ENCODE measurements around the gene LAMTOR1.

The LAMTOR1 gene

DNA sequence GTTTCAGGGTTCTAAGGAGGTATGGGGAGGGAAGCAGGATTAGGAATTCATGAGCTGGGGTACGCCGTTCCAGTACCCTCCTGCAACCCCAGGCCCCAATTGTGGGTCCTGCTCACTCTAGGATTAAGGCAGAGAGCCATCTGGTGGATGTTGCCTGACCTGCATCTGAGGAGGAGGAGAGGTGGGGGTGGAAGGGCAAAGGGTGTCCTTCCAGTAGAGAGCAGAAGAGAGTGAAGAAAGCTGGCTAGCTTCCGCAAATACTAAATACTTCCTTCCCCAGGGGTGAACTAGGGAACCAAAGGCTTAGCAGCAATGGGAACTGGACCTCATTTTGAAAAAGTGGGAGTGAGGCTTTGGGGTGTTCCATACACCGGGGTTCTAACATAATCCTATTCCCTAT, 11.8 kb downstream of the LAMTOR1 start:
- H3K27me3 ChIP-seq (ENCODE audit: insufficient read depth, insufficient read length) = no peaks in the 10 kb centered on the region
- no peaks in the 10 kb centered on the region for H3K9me3 ChIP-seq (ENCODE audit: insufficient read depth, low read length)
- no peak overlapping the region for H3K9ac ChIP-seq (ENCODE audit: insufficient read length, low read depth)
- H3K36me3 ChIP-seq (ENCODE audit: insufficient read depth, insufficient read length, low read length) = peaks cover 53% of the 10 kb centered on the region
- TF ChIP-seq YY1 (IDR thresholded peaks at IDR 0.05; ENCODE audit: insufficient read depth, insufficient read length) (no peak), ZNF274 (IDR thresholded peaks at IDR 0.05; ENCODE audit: low read depth, low read length) (no peak), SUZ12 (IDR thresholded peaks at IDR 0.05; ENCODE audit: extremely low read depth, insufficient read depth, insufficient read length) (no peak)
- DNase-seq (ENCODE audit: low read depth, low spot score) = peak; percentile 63
- H3K4me3 ChIP-seq (ENCODE audit: insufficient read length, low read depth) = no peak overlapping the region
- H3K4me1 ChIP-seq (ENCODE audit: insufficient read depth, insufficient read length) = peaks cover 3% of the 10 kb centered on the region

DNA sequence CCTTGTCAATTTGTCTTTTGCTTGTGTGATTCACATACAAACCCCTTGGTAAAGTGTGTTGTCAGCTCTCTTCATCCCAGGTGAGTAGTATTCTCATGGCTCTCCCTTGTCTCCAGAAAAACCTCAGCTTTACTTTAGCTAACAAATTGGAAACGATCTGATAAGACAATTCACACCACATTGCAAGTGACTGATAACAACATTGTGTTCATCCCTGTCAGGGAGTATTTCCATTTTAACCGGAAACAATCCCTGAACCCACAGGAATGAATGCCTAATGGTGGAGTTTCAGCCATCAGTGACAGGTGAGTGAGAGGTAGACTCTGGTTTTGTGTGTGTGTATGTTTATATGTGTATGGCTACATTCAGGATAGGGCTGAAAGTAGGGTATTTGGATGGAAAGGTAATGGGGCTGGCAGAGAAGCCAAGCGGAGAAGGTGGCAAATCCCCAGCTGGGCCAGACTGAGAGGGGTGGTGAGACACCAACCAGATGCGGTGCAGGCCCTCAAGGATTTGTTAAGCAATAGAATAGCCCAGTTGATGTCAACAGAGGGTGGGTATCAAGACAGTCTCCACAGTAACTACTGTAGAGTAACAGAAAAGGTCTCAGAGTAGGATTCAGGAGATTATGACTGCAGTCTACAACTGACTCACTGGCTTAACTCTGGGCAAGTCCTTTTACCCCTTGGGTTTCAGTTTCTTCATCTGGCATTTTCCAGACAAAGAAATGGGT, 14.9 kb downstream of the LAMTOR1 start:
- no peak for DNase-seq (ENCODE audit: low read depth, low spot score)
- Histone ChIP-seq H3K4me3 (ENCODE audit: insufficient read length, low read depth) (no peak overlapping the region), H3K27me3 (ENCODE audit: insufficient read depth, insufficient read length) (no peaks in the 10 kb centered on the region), H3K9ac (ENCODE audit: insufficient read length, low read depth) (no peak overlapping the region), H3K9me3 (ENCODE audit: insufficient read depth, low read length) (no peaks in the 10 kb centered on the region), H3K36me3 (ENCODE audit: insufficient read depth, insufficient read length, low read length) (peaks cover 37% of the 10 kb centered on the region), H3K4me1 (ENCODE audit: insufficient read depth, insufficient read length) (peaks cover 3% of the 10 kb centered on the region)
- no peak for TF ChIP-seq SUZ12 (IDR thresholded peaks at IDR 0.05; ENCODE audit: extremely low read depth, insufficient read depth, insufficient read length)
- TF ChIP-seq YY1 (IDR thresholded peaks at IDR 0.05; ENCODE audit: insufficient read depth, insufficient read length) = no peak
- TF ChIP-seq ZNF274 (IDR thresholded peaks at IDR 0.05; ENCODE audit: low read depth, low read length) = no peak

DNA sequence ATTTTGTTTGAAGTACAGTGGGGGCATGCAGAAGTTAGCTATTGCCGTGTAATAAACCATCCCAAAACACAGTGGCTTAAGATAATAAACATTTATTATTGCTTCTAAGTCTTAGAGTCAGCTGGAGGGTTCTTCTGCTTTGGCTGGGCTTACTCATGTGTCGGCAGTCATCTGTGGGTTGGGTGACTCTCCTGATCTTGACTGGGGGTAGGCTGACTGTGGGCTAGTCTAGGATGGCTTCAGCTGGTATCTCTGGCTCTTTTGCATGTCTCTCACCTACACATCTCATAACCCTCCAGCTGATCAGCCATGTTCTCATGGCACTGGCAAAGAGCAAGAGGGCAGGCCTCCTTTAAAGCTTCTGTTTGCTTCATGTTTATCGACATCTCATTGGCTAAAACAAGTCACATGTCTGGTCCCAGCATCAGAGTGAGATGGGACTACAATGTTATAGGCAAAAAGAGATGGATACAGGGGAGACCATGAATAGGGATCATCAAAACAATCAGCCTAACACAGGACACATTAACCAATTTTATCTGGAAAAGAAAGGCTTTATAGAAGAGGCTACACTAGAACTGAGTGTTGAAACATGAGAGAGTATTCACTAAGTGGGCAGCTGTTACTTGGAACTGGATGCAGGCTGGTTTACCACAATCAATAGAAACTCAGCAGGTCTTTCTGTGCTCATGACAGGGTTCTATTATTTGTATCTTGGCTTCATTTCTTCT, 17.3 kb downstream of the LAMTOR1 start:
- H3K9ac ChIP-seq (ENCODE audit: insufficient read length, low read depth) = no peak overlapping the region
- peaks cover 28% of the 10 kb centered on the region for H3K36me3 ChIP-seq (ENCODE audit: insufficient read depth, insufficient read length, low read length)
- DNase-seq (ENCODE audit: low read depth, low spot score) = no peak
- TF ChIP-seq ZNF274 (IDR thresholded peaks at IDR 0.05; ENCODE audit: low read depth, low read length) = no peak
- no peak for TF ChIP-seq SUZ12 (IDR thresholded peaks at IDR 0.05; ENCODE audit: extremely low read depth, insufficient read depth, insufficient read length)
- no peak for TF ChIP-seq YY1 (IDR thresholded peaks at IDR 0.05; ENCODE audit: insufficient read depth, insufficient read length)
- no peaks in the 10 kb centered on the region for H3K27me3 ChIP-seq (ENCODE audit: insufficient read depth, insufficient read length)
- H3K9me3 ChIP-seq (ENCODE audit: insufficient read depth, low read length) = no peaks in the 10 kb centered on the region
- no peak overlapping the region for H3K4me3 ChIP-seq (ENCODE audit: insufficient read length, low read depth)
- no peaks in the 10 kb centered on the region for H3K4me1 ChIP-seq (ENCODE audit: insufficient read depth, insufficient read length)

DNA sequence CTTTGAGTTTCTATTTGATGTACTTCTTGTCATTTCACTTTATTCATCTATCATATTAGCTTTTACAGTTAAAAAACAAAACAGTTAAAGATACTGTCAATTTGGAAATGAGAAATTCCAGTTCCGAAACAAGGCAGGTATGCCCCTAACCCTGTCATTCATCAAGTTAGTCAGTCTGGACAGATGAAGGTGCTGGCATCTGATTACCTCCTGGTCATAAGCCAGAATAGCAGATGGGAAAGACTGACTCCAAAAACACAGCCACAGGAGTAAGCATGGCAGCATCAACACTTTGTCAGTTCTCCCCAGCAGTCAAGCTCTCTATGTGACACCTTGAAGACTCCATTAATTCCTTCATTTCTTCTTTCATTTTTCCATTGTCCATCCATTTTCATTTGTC, 18.1 kb downstream of the LAMTOR1 start:
- DNase-seq (ENCODE audit: low read depth, low spot score) = no peak
- Histone ChIP-seq H3K4me3 (ENCODE audit: insufficient read length, low read depth) (no peak overlapping the region), H3K4me1 (ENCODE audit: insufficient read depth, insufficient read length) (no peaks in the 10 kb centered on the region), H3K27me3 (ENCODE audit: insufficient read depth, insufficient read length) (no peaks in the 10 kb centered on the region), H3K9me3 (ENCODE audit: insufficient read depth, low read length) (no peaks in the 10 kb centered on the region), H3K36me3 (ENCODE audit: insufficient read depth, insufficient read length, low read length) (peaks cover 20% of the 10 kb centered on the region), H3K9ac (ENCODE audit: insufficient read length, low read depth) (no peak overlapping the region)
- TF ChIP-seq SUZ12 (IDR thresholded peaks at IDR 0.05; ENCODE audit: extremely low read depth, insufficient read depth, insufficient read length) (no peak), YY1 (IDR thresholded peaks at IDR 0.05; ENCODE audit: insufficient read depth, insufficient read length) (no peak), ZNF274 (IDR thresholded peaks at IDR 0.05; ENCODE audit: low read depth, low read length) (no peak)

DNA sequence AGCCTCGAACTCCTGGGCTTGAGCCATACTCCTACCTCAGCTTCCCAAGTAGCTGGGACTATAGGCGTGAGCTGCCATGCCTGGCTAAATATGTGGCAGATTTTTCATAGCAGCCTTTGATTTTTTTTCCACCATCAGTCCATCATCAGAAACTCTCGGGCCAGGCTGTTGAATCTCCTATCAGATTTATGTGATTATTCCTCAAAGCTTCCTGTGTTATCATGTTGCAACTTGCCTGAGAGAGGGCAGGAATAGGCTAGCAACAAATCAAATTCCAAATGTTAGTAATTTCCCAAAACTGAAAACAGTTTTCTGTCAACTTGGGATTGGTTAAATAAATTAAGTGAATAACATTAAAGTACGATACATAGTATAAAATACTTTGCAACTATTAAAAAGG, 19.0 kb downstream of the LAMTOR1 start:
- DNase-seq (ENCODE audit: low read depth, low spot score) = no peak
- H3K4me1 ChIP-seq (ENCODE audit: insufficient read depth, insufficient read length) = no peaks in the 10 kb centered on the region

DNA sequence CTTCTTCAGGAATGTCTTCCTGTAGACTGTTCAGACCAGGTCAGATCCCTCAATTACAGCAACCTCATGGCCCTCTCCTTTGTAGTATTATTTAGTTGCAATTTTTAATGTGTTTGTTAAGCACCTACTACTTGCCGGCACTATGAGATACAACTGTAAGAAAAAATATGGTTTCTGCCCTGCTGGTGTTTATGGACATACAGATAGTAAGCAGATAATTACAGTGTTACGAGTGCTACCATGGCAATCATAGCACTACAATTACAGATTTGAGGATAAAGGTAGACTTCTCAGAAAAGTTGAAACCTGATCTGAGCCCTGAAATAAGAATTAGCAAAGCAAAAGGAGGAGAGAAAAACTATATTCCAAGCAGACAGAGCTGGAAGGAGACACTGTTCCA, 19.7 kb downstream of the LAMTOR1 start:
- Histone ChIP-seq H3K27me3 (ENCODE audit: insufficient read depth, insufficient read length) (no peaks in the 10 kb centered on the region), H3K4me3 (ENCODE audit: insufficient read length, low read depth) (no peak overlapping the region), H3K9ac (ENCODE audit: insufficient read length, low read depth) (no peak overlapping the region), H3K4me1 (ENCODE audit: insufficient read depth, insufficient read length) (no peaks in the 10 kb centered on the region), H3K9me3 (ENCODE audit: insufficient read depth, low read length) (no peaks in the 10 kb centered on the region), H3K36me3 (ENCODE audit: insufficient read depth, insufficient read length, low read length) (peaks cover 13% of the 10 kb centered on the region)
- no peak for TF ChIP-seq YY1 (IDR thresholded peaks at IDR 0.05; ENCODE audit: insufficient read depth, insufficient read length)
- no peak for TF ChIP-seq SUZ12 (IDR thresholded peaks at IDR 0.05; ENCODE audit: extremely low read depth, insufficient read depth, insufficient read length)
- TF ChIP-seq ZNF274 (IDR thresholded peaks at IDR 0.05; ENCODE audit: low read depth, low read length) = no peak
- DNase-seq (ENCODE audit: low read depth, low spot score) = no peak

More for the DNA sequence above, 19.0 kb downstream of the LAMTOR1 start:
- Histone ChIP-seq H3K9ac (ENCODE audit: insufficient read length, low read depth) (no peak overlapping the region), H3K4me3 (ENCODE audit: insufficient read length, low read depth) (no peak overlapping the region), H3K36me3 (ENCODE audit: insufficient read depth, insufficient read length, low read length) (peaks cover 16% of the 10 kb centered on the region), H3K9me3 (ENCODE audit: insufficient read depth, low read length) (no peaks in the 10 kb centered on the region), H3K27me3 (ENCODE audit: insufficient read depth, insufficient read length) (no peaks in the 10 kb centered on the region)
- TF ChIP-seq ZNF274 (IDR thresholded peaks at IDR 0.05; ENCODE audit: low read depth, low read length) (no peak), YY1 (IDR thresholded peaks at IDR 0.05; ENCODE audit: insufficient read depth, insufficient read length) (no peak), SUZ12 (IDR thresholded peaks at IDR 0.05; ENCODE audit: extremely low read depth, insufficient read depth, insufficient read length) (no peak)

DNA sequence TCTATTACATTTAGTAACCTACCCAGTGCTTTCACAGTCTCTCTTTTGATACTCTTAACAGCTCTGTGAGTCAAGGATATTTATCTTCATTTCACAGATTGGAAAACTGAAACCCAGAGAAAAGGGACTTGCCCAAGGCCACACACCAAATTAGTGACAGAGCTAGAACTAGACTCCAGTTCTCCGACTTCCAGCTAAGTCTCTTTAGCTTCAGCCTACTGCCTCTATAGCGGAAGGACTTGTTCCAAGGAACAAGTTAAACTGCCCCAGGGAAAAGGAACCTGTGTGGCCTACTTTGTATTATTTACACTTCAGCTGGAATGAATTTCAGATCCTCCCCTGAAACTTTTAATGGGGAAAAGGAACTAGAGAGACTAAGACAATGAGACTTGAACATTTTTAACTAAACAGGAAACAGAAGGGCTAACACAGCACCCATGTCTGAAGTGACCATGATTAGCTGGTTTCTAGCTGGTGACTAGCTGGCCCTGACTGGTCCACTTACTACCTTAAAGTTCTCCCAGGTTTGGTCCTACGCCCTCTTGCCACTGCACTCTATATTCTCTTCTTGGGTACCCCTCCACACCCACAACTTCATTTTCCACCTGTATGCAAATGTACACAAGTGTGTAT, 21.2 kb downstream of the LAMTOR1 start:
- TF ChIP-seq SUZ12 (IDR thresholded peaks at IDR 0.05; ENCODE audit: extremely low read depth, insufficient read depth, insufficient read length) = no peak
- no peak for TF ChIP-seq YY1 (IDR thresholded peaks at IDR 0.05; ENCODE audit: insufficient read depth, insufficient read length)
- TF ChIP-seq ZNF274 (IDR thresholded peaks at IDR 0.05; ENCODE audit: low read depth, low read length) = no peak
- no peaks in the 10 kb centered on the region for H3K27me3 ChIP-seq (ENCODE audit: insufficient read depth, insufficient read length)
- H3K4me3 ChIP-seq (ENCODE audit: insufficient read length, low read depth) = no peak overlapping the region
- H3K9me3 ChIP-seq (ENCODE audit: insufficient read depth, low read length) = no peaks in the 10 kb centered on the region
- H3K9ac ChIP-seq (ENCODE audit: insufficient read length, low read depth) = no peak overlapping the region
- no peaks in the 10 kb centered on the region for H3K4me1 ChIP-seq (ENCODE audit: insufficient read depth, insufficient read length)
- no peak for DNase-seq (ENCODE audit: low read depth, low spot score)
- peaks cover 5% of the 10 kb centered on the region for H3K36me3 ChIP-seq (ENCODE audit: insufficient read depth, insufficient read length, low read length)
